GM12865 (cell line): Measurements from ENCODE around the gene RAD9B.

Experiments used
- DNase-seq: peaks from one replicate; pipeline ENCODE4 v3.0.0; 2010; ENCODE audit warnings: low read depth
- H3K4me3 ChIP-seq: 2 replicates; pipeline ENCODE4 v1.5.1; 2011; ENCODE audit warnings: mild to moderate bottlenecking, low read depth, low read length, control low read depth
- TF ChIP-seq, protein P1 (sequence below): IDR thresholded peaks from 2 replicates; pipeline ENCODE4 v1.5.1; 2011; ENCODE audit warnings: low read length, control low read depth, low read depth, inconsistent platforms; ENCODE audit not compliant: insufficient read depth; ENCODE audit errors: missing control alignments

The RAD9B gene

DNA sequence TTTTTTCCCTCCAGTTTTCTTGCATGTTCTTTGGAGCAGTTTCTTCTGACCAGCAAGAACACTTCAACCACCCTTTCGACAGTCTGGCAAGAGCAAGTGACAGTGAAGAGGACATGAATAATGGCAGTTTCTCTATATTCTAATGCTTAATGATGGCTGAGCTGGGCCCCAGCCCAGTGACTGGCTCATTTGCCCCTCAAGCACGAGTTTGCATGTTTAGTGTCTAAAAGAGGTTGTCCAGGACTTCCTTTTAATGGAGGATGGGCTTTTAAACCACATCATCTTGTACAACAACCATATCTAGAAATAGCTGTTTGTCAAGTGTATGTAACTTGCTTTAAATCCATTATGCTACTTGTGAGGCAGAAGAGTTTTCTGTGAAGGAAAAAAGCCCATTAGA is 28.4 kb downstream of the RAD9B start:
- TF ChIP-seq, protein P1, sequence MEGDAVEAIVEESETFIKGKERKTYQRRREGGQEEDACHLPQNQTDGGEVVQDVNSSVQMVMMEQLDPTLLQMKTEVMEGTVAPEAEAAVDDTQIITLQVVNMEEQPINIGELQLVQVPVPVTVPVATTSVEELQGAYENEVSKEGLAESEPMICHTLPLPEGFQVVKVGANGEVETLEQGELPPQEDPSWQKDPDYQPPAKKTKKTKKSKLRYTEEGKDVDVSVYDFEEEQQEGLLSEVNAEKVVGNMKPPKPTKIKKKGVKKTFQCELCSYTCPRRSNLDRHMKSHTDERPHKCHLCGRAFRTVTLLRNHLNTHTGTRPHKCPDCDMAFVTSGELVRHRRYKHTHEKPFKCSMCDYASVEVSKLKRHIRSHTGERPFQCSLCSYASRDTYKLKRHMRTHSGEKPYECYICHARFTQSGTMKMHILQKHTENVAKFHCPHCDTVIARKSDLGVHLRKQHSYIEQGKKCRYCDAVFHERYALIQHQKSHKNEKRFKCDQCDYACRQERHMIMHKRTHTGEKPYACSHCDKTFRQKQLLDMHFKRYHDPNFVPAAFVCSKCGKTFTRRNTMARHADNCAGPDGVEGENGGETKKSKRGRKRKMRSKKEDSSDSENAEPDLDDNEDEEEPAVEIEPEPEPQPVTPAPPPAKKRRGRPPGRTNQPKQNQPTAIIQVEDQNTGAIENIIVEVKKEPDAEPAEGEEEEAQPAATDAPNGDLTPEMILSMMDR: no peak
- DNase-seq: peak; percentile 66
- no peak overlapping the region for H3K4me3 ChIP-seq

DNA sequence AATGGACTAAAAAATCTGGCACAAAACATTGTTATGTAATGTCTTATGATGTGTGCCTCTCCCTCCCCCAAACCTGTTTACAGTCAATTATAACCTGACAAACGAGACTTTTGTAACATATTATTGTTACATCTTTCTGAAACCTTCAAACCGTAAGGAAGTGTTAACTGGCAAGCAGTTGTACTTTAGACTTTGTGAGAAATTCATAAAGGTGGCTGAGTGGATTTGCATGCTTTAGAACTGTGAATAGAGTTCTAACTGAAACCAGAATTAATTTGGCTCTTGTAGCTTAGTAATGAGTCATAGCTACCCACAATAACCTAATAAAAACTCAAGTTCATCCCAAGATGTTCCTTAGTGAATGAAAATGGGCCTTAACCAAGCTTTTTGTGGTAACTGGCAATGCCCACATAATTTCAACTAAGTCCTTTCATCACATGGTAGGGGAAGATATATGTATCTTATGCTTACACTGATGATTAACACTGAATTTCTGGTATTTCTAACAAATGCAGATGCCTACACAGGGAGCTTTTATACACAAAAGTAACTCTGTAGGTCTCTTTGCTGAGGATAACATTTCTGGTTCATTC is 29.7 kb downstream of the RAD9B start:
- TF ChIP-seq, protein P1: no peak
- H3K4me3 ChIP-seq: peak overlapping the region; percentile 16; the same call in 1 of the 2 replicates
- peak; percentile 89 for DNase-seq

DNA sequence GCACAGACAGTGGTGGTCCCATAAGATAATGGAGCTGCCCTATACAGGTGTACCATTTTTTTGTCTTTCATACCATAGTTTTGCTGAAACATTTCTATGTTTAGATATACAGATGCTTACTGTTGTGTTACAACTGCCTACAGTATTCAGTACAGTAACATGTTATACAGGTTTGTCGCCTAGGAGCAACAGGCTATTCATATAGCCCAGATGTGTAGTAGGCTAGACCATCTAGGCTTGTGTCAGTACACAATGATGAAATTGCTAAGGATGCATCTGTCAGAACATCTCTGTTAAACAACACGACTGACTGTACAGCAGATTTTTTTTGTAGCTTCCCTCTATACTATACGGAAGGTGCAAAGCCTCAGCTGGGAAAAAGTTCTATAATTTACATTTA is 30.5 kb downstream of the RAD9B start:
- DNase-seq: no peak
- H3K4me3 ChIP-seq: no peak overlapping the region
- TF ChIP-seq, protein P1: no peak

DNA sequence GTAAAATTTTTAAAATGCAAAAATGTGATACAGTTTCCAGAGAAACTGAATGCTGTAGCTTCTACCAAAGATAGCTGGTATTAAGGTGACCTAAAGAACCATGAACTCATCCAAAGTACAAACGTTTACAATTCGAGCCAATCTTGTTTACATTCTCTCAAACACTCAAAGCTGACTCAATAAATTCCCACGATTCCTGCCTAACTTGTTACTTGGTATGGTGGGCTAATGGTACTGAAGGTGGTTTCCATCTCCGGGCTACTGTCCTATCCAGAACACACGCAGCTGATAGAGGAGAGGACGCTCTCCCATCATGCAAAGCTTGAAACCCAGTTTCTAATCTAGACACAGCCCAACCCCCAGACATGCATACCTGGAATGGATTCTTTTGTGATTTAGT is 31.5 kb downstream of the RAD9B start:
- no peak for DNase-seq
- no peak overlapping the region for H3K4me3 ChIP-seq
- TF ChIP-seq, protein P1: no peak

DNA sequence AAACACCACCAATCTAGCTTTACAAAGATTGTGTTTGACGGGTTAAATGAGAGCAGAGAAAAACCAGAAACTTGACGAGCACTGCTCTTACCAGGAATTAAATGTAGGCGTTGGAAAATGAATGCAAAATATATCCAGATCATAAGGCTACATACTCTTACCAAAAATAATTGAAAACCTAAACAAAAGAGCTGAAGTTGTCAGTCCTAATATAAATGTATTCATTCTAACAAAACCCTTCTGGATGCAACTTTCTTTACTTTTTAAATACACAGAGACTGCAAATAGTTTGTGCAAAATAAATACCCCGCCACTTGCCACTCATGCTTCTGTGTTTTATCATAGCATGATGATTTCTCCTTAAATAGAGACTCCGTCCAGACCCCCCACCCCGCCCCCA is 32.7 kb downstream of the RAD9B start:
- TF ChIP-seq, protein P1: no peak
- H3K4me3 ChIP-seq: no peak overlapping the region
- no peak for DNase-seq

DNA sequence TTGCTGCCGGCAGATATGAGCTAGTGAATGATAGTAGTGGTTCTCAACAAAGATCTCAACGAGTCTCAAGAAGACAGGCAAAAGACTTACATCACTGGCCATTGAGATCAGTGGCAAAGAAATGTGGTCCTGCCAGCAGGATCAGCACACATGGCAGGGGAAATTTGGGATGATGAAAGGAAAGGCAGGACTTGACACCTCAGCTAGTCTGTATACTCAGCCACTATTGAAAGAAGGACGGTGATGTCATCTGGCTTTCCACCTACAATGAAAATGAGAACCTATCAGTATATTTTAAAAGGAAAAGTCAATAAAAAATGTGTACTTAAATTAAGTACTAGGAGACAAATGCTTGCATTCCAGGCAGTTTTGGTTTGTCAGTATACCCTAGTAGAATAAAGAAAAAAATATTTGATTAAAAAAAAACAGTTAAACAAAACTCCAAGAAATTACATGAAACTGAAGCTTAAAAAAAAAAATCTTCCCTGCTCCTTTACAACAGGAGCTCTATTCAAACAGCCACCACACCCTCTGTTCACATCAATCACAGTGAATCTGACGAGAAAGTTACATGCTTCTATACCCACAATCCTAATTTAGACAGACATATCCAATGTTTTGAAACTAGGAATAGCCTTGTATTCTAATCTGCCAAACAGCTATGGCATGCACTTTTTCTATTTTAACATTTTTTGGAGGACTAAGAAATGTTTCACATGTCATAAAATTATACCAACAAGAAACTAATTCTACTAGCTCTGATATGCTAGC is 34.9 kb downstream of the RAD9B start:
- H3K4me3 ChIP-seq: no peak overlapping the region
- TF ChIP-seq, protein P1: no peak
- DNase-seq: no peak
